PFSK-1 (cell line): Measurements from ENCODE around the gene GBP2.

Experiments used
- FOXP2 ChIP-seq: optimal IDR thresholded peaks from 2 replicates; pipeline ENCODE3; 2011; ENCODE audit warnings: borderline replicate concordance, control low read depth, inconsistent platforms; ENCODE audit not compliant: insufficient read depth; ENCODE audit errors: extremely low read length, extremely low read depth
- POLR2AphosphoS5 ChIP-seq: IDR thresholded peaks from 2 replicates; pipeline ENCODE4 v1.6.1; 2012; ENCODE audit warnings: low read depth, mild to moderate bottlenecking, control low read depth, low read length, moderate library complexity
- REST ChIP-seq, 2 experiments: IDR thresholded peaks; 2 replicates each; pipeline versions ENCODE4 v1.6.1 to v1.8.0; 2011 to 2012; ENCODE audit warnings: low read depth in 2 of 2, low read length in 2 of 2, control low read depth in 1 of 2, inconsistent platforms in 1 of 2, mild to moderate bottlenecking in 1 of 2, moderate library complexity in 1 of 2; ENCODE audit not compliant: insufficient read depth in 1 of 2
- SIN3A ChIP-seq: IDR thresholded peaks from 2 replicates; pipeline ENCODE4 v1.6.1; 2012; ENCODE audit warnings: mild to moderate bottlenecking, low read length, moderate library complexity, borderline replicate concordance; ENCODE audit not compliant: insufficient read depth
- TAF1 ChIP-seq: IDR thresholded peaks from 2 replicates; pipeline ENCODE4 v1.6.1; 2012; ENCODE audit warnings: low read length, control low read depth, borderline replicate concordance; ENCODE audit not compliant: insufficient read depth

GRCh38 chr1:89100412-89100811, 25.5 kb downstream of the GBP2 start:
- TF ChIP-seq POLR2AphosphoS5: no peak
- no peak for TF ChIP-seq SIN3A
- no peak for TF ChIP-seq REST (IDR thresholded peaks at IDR 0.05; ENCODE audit: insufficient read depth in 1 of 2, low read depth in 2 of 2, low read length in 2 of 2)
- no peak for TF ChIP-seq TAF1
- no peak for TF ChIP-seq FOXP2
